ENCODE measurements around the gene TIE1. TPM values are rescaled to one million over a fixed set of nuclear protein-coding genes. Genes with fewer than 3 reads are reported as not detected.

The TIE1 gene
- total RNA-seq, 4 donors from 2014 or later, result 15.9 to 27.9 (median 20.7) TPM

DNA sequence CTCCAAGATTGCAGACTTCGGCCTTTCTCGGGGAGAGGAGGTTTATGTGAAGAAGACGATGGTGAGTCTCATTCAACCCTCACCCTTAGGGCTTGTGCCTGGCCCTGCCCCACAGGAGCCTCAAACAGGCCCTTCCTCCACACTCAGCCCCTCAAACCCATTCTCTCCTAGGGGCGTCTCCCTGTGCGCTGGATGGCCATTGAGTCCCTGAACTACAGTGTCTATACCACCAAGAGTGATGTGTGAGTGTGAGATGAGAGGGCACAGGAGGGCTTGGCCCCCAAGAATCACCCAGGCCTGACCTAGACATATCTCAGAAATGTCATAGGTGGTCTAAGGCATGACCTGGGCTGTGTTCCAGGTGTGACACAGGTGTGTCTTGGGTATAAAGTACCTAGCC lies 18.5 kb downstream of the TIE1 start:
- Histone ChIP-seq H3K36me3 (no peaks in the 10 kb centered on the region), H3K4me3 (no peak overlapping the region), H3K9me3 (no peaks in the 10 kb centered on the region), H3K4me1 (no peaks in the 10 kb centered on the region), H3K27me3 (no peaks in the 10 kb centered on the region), H3K27ac (no peak overlapping the region)
- intact Hi-C loops (cut with DNase I; ENCODE audit: low total_unique reads) (no loop called here), in situ Hi-C loops (cut with MboI; ENCODE audit: low sequenced_read_pairs in 4 of 4) (no loop called here)
- TF ChIP-seq POLR2A (IDR thresholded peaks at IDR 0.05), result no peak
- TF ChIP-seq, protein P1, sequence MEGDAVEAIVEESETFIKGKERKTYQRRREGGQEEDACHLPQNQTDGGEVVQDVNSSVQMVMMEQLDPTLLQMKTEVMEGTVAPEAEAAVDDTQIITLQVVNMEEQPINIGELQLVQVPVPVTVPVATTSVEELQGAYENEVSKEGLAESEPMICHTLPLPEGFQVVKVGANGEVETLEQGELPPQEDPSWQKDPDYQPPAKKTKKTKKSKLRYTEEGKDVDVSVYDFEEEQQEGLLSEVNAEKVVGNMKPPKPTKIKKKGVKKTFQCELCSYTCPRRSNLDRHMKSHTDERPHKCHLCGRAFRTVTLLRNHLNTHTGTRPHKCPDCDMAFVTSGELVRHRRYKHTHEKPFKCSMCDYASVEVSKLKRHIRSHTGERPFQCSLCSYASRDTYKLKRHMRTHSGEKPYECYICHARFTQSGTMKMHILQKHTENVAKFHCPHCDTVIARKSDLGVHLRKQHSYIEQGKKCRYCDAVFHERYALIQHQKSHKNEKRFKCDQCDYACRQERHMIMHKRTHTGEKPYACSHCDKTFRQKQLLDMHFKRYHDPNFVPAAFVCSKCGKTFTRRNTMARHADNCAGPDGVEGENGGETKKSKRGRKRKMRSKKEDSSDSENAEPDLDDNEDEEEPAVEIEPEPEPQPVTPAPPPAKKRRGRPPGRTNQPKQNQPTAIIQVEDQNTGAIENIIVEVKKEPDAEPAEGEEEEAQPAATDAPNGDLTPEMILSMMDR (IDR thresholded peaks at IDR 0.05 in 4 of 5, conservative IDR thresholded peaks at IDR 0.05 in 1 of 5), result no peak
- no peak for ATAC-seq
- no peak for DNase-seq

DNA sequence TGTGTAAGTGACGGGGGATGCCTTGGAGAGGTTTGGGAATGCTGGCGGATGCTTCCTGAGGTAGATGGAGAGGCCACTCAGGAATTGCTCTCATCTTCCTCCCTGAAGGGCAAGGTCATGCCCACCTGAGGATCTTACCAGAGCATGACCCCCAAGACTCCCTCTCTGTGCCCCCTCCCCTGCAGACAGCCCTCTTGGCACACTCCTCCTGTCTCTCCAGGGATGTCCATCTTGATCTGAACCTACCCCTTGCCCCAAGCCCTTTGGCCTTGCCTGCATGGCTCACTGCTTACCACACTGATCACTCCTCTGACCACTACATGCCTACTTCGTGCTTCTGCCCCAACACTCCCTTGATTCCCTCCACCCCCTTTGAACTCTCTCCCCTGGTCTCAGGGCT lies 19.0 kb downstream of the TIE1 start:
- Histone ChIP-seq H3K4me1 (no peaks in the 10 kb centered on the region), H3K4me3 (no peak overlapping the region), H3K36me3 (no peaks in the 10 kb centered on the region), H3K9me3 (no peaks in the 10 kb centered on the region), H3K27me3 (no peaks in the 10 kb centered on the region), H3K27ac (no peak overlapping the region)
- ATAC-seq (no peak), DNase-seq (no peak)
- intact Hi-C loops (cut with DNase I; ENCODE audit: low total_unique reads) (no loop called here), in situ Hi-C loops (cut with MboI; ENCODE audit: low sequenced_read_pairs in 4 of 4) (no loop called here)
- TF ChIP-seq POLR2A (IDR thresholded peaks at IDR 0.05), result no peak
- TF ChIP-seq, protein P1 (IDR thresholded peaks at IDR 0.05 in 4 of 5, conservative IDR thresholded peaks at IDR 0.05 in 1 of 5), result no peak

DNA sequence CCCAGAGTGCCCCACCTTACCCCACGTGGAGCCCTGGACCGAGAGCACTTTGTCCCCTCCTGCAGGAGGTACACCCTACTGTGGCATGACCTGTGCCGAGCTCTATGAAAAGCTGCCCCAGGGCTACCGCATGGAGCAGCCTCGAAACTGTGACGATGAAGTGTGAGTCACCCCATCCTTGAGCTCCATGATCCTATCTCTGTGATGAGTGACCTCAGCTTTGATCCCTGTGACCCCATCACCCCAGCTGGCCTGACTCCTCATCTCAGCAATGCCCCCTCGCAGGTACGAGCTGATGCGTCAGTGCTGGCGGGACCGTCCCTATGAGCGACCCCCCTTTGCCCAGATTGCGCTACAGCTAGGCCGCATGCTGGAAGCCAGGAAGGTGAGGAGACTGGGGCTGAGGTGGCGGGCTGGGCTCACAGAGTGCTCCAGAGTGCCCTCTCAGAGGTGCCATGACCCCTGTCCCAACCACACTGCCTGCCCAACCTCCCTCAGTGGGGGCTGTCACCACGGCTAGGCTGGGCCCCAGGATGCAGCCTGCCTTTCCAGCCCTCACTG lies 20.6 kb downstream of the TIE1 start:
- ATAC-seq, result no peak
- H3K27ac ChIP-seq, result no peak overlapping the region
- no peaks in the 10 kb centered on the region for H3K9me3 ChIP-seq
- no peaks in the 10 kb centered on the region for H3K4me1 ChIP-seq
- H3K36me3 ChIP-seq, result no peaks in the 10 kb centered on the region
- no peak for DNase-seq
- no peak overlapping the region for H3K4me3 ChIP-seq
- in situ Hi-C loops (cut with MboI; ENCODE audit: low sequenced_read_pairs in 4 of 4) (no loop called here), intact Hi-C loops (cut with DNase I; ENCODE audit: low total_unique reads) (no loop called here)
- TF ChIP-seq, protein P1 (IDR thresholded peaks at IDR 0.05 in 4 of 5, conservative IDR thresholded peaks at IDR 0.05 in 1 of 5), result no peak
- no peak for TF ChIP-seq POLR2A (IDR thresholded peaks at IDR 0.05)
- H3K27me3 ChIP-seq, result no peaks in the 10 kb centered on the region

DNA sequence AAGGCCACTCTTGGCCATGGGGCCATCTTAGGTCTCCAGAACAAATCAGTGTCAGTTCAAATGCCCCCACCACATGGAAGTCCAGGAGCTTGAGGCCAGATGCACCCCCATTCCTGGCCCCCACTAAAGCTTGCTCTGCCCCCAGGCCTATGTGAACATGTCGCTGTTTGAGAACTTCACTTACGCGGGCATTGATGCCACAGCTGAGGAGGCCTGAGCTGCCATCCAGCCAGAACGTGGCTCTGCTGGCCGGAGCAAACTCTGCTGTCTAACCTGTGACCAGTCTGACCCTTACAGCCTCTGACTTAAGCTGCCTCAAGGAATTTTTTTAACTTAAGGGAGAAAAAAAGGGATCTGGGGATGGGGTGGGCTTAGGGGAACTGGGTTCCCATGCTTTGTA lies 21.7 kb downstream of the TIE1 start:
- no peaks in the 10 kb centered on the region for H3K4me1 ChIP-seq
- intact Hi-C loops (cut with DNase I; ENCODE audit: low total_unique reads), result no loop called here
- no peaks in the 10 kb centered on the region for H3K27me3 ChIP-seq
- no peak overlapping the region for H3K27ac ChIP-seq
- in situ Hi-C loops (cut with MboI; ENCODE audit: low sequenced_read_pairs in 4 of 4), result no loop called here
- H3K36me3 ChIP-seq, result no peaks in the 10 kb centered on the region
- DNase-seq, result no peak
- H3K9me3 ChIP-seq, result no peaks in the 10 kb centered on the region
- H3K4me3 ChIP-seq, result no peak overlapping the region
- TF ChIP-seq POLR2A (IDR thresholded peaks at IDR 0.05), result no peak
- TF ChIP-seq, protein P1 (IDR thresholded peaks at IDR 0.05 in 4 of 5, conservative IDR thresholded peaks at IDR 0.05 in 1 of 5), result no peak
- no peak for ATAC-seq

DNA sequence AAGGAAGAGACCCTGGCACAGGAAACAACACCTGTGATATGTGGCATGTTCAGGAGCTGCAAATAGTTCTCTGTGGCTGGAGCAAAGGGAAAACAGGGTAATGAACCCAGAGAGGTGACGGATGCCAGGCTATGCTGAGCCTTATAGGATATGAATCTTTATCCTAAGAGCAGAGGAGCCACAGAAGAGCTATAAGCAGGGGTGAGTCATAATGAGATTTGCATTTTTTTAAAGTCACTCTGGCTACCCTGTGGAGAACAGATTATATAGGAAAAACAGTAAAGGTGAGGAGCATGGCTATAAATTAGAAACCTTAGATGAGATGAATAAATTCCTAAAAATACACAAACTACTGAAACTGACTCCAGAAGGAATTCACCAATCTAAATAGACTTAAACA lies 24.0 kb downstream of the TIE1 start:
- intact Hi-C loops (cut with DNase I; ENCODE audit: low total_unique reads) (no loop called here), in situ Hi-C loops (cut with MboI; ENCODE audit: low sequenced_read_pairs in 4 of 4) (no loop called here)
- ATAC-seq, result no peak
- H3K36me3 ChIP-seq, result no peaks in the 10 kb centered on the region
- DNase-seq, result no peak
- H3K27ac ChIP-seq, result no peak overlapping the region
- no peaks in the 10 kb centered on the region for H3K27me3 ChIP-seq
- TF ChIP-seq, protein P1 (IDR thresholded peaks at IDR 0.05 in 4 of 5, conservative IDR thresholded peaks at IDR 0.05 in 1 of 5), result no peak
- no peak for TF ChIP-seq POLR2A (IDR thresholded peaks at IDR 0.05)
- no peaks in the 10 kb centered on the region for H3K9me3 ChIP-seq
- peaks cover 0 to 2% of the 10 kb centered on the region in 2 donors for H3K4me1 ChIP-seq
- H3K4me3 ChIP-seq, result no peak overlapping the region
